HFF-Myc (cell line): Measurements from ENCODE around the gene CZIB.
A peak's percentile ranks its signal among the peaks of the same experiment; 100 is the strongest.
"Not testable (repeated sequence)": the region's sequence is repeated elsewhere in the genome, so short reads cannot be mapped to it uniquely, and the experiment has no call there.

Source experiments
- DNase-seq: peaks from one replicate; pipeline ENCODE4 v3.0.0-alpha.2; 2011; ENCODE audit warnings: low read depth; ENCODE audit errors: extremely low read depth
- H3K4me3 ChIP-seq: replicated peaks from 2 replicates; pipeline ENCODE4 v1.5.1; 2011; ENCODE audit warnings: low read depth, mild to moderate bottlenecking, control low read depth, low read length
- CTCF ChIP-seq: IDR thresholded peaks from 2 replicates; pipeline ENCODE4 v1.5.1; 2012; ENCODE audit warnings: mild to moderate bottlenecking, low read depth, low read length, control low read depth; ENCODE audit errors: missing control alignments

Gene CZIB

GRCh38 chr1:53190210-53190611, 30.2 kb downstream of the CZIB start:
- no peak for TF ChIP-seq CTCF
- no peak for DNase-seq
- no peak overlapping the region for H3K4me3 ChIP-seq

GRCh38 chr1:53189061-53189460, 31.4 kb downstream of the CZIB start:
- TF ChIP-seq CTCF = no peak
- DNase-seq = no peak
- H3K4me3 ChIP-seq = no peak overlapping the region

- no peak for TF ChIP-seq CTCF
Measured at GRCh38 chr1:53188099-53188498, 32.3 kb downstream of the CZIB start.

GRCh38 chr1:53187401-53187800, 33.0 kb downstream of the CZIB start:
- H3K4me3 ChIP-seq = no peak overlapping the region
- TF ChIP-seq CTCF = no peak

More at GRCh38 chr1:53188099-53188498, 32.3 kb downstream of the CZIB start:
- DNase-seq = no peak
- H3K4me3 ChIP-seq = no peak overlapping the region

GRCh38 chr1:53186533-53186932, 33.9 kb downstream of the CZIB start:
- H3K4me3 ChIP-seq = no peak overlapping the region
- no peak for TF ChIP-seq CTCF
- DNase-seq = no peak

More at GRCh38 chr1:53187401-53187800, 33.0 kb downstream of the CZIB start:
- no peak for DNase-seq

DNA sequence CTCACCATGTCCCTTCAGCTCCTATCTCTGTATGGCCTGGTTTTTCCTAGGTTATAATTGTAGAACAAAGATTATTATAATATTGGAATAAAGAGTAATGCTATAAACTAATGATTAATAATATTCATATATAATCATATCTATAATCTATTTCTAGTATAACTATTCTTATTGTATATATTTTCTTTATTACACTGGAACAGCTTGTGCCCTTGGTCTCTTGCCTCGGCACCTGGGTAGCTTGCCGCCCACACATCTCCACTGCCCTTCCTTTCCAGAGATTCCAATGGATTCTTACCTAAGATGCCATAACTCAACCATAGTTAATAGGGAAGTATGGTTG, 34.5 kb downstream of the CZIB start:
- not testable (repeated sequence) for DNase-seq, H3K4me3 ChIP-seq

GRCh38 chr1:53183095-53183990, 37.1 kb downstream of the CZIB start:
- no peak overlapping the region for H3K4me3 ChIP-seq
- no peak for TF ChIP-seq CTCF
- peak; percentile 75 for DNase-seq
